Stimulated activated CD4-positive, alpha-beta T cell treated with anti-CD3 and anti-CD28 coated beads, TNF-alpha, amount 100 ng/mL, for 1 hour (primary cell): ENCODE data around the gene COPB2.

Experiments
- DNase-seq, 3 donors: peaks; one replicate each; pipeline ENCODE4 v3.0.0-alpha.2; 2020; ENCODE audit warnings: low read depth in 3 of 3, low spot score in 1 of 3

COPB2 gene

GRCh38 chr3:139309880-139310279, 79.6 kb downstream of the COPB2 start:
- DNase-seq, result no peak

DNA sequence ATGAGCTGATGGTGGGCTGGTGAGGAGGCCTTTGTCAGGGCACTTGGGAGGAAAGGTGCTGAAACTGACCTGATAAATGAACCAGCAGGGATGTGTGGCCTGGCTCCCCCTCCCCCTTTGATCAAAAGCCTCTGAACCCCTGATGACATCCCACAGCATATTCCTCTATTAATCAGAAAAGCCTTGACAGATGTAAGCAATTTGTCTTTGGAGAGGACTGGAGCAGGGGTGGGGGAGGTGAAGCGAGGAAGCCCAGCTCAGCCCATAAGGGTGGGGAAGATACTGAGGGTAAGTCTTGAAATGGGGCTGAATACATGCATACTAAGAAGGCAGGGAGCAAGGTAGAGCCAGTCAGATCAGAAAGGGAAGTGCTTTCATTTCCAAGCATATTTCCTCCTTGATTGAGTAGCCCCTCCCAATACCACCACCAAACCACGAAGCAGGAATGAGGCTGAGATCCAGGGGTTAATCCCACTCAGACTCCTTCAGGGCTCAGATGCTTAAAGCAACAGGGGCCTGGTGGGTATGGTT, 80.3 kb downstream of the COPB2 start:
- no peak for DNase-seq

- no peak for DNase-seq
Measured at GRCh38 chr3:139308560-139308959, 80.9 kb downstream of the COPB2 start.

DNA sequence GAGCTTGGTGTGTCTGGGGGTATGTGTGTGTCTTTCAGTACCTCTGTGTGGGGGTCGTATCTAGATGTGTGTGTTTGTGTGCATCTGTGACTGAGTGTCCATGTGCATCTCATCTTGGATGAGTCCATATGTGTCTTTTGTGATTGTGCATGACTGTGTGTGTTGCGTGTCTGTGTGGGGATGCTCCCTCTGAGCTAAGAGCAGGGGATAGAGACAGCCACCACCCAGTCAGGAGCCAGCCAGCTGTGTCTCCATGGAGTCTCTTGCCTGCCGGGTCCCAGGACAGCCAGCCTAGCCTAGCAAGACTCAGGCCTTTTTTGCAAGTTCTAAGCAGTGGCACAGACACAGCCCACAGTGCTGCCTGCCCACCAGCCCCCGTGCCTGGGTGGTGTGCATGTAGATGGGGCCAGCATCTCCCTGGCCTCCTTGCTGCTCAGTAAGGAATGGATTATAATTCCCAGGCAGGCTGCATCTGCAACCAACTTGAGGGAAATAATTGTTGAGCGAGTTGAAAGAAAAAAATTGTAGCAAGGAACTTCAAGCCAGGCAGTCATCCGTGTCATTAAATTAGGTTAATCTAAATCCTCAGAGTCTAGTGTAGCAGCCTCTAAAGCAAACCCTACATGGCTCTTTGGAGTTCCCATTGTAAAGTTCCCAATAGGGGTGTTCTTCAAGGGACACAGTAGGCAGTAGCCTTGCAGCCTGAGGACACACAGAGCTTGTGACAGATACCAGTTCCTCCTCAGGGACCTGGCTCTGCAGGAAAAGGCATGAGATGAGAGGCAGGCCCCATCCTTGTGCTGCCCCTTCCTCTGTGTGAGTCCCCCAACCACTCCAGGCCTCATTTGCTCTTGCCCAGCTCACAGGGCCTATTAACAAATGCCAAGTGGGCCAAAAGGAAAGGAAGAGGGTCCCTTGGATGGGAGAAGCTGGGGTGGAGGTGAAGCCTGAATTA, 81.6 kb downstream of the COPB2 start:
- DNase-seq, result no peak
